Measurements from ENCODE around the gene SKI.

The SKI gene

GRCh38 chr1:2279817-2280216, 51.7 kb downstream of the SKI start:
- DNase-seq: no peak

GRCh38 chr1:2282556-2283270, 54.6 kb downstream of the SKI start:
- DNase-seq: no peak

GRCh38 chr1:2283371-2283990, 55.4 kb downstream of the SKI start:
- DNase-seq: no peak

- DNase-seq: no peak
Observed at GRCh38 chr1:2283991-2284895, 56.1 kb downstream of the SKI start.

- DNase-seq: no peak
Observed at GRCh38 chr1:2284932-2285331, 56.8 kb downstream of the SKI start.

- no peak for DNase-seq
Observed at GRCh38 chr1:2286923-2287322, 58.8 kb downstream of the SKI start.

GRCh38 chr1:2287649-2288048, 59.5 kb downstream of the SKI start:
- no peak for DNase-seq

- DNase-seq: no peak
Observed at GRCh38 chr1:2288311-2288710, 60.2 kb downstream of the SKI start.

GRCh38 chr1:2288816-2289536, 60.9 kb downstream of the SKI start:
- DNase-seq: no peak

GRCh38 chr1:2289607-2290006, 61.5 kb downstream of the SKI start:
- no peak for DNase-seq

- DNase-seq: no peak
Observed at GRCh38 chr1:2290171-2290578, 62.1 kb downstream of the SKI start.

- peak; percentile 91 for DNase-seq
Observed at GRCh38 chr1:2290595-2291510, 62.7 kb downstream of the SKI start.

- DNase-seq: no peak
Observed at GRCh38 chr1:2291577-2291976, 63.5 kb downstream of the SKI start.

GRCh38 chr1:2292725-2293450, 64.8 kb downstream of the SKI start:
- DNase-seq: no peak

GRCh38 chr1:2294033-2294724, 66.1 kb downstream of the SKI start:
- no peak for DNase-seq

- no peak for DNase-seq
Observed at GRCh38 chr1:2294725-2295078, 66.6 kb downstream of the SKI start.

GRCh38 chr1:2295526-2295925, 67.4 kb downstream of the SKI start:
- no peak for DNase-seq

GRCh38 chr1:2296211-2296610, 68.1 kb downstream of the SKI start:
- DNase-seq: peak; percentile 46

- no peak for DNase-seq
Observed at GRCh38 chr1:2296614-2297013, 68.5 kb downstream of the SKI start.

GRCh38 chr1:2297246-2298011, 69.3 kb downstream of the SKI start:
- no peak for DNase-seq
